Bone marrow (tissue), 2 donors: ENCODE data around the gene FAM184A.
A peak's percentile ranks its signal among the peaks of the same experiment; 100 is the strongest.

Experiments
- DNase-seq, 2 donors: peaks; one replicate each; lab custom pipeline; 2025; lab: John Stamatoyannopoulos, UW

The FAM184A gene

DNA sequence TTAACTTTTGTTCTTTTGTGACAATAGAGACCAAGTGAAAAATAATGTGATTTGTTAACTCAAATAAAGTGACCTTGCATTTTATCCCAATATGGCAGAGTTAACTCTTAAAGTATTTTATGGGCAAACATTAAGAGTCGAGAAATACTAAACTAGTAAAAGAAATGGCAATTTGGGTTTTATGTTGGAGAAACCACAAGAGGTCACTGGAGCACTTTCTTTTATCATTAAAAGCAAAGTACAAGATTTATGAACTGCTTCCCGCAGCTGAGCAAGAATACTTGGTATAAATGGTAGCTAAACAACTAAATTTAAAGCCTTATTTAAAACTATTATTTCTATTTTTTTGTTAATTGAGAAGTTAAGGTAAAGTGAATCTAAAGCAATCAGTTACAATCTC, 110.0 kb downstream of the FAM184A start:
- no peak for DNase-seq

DNA sequence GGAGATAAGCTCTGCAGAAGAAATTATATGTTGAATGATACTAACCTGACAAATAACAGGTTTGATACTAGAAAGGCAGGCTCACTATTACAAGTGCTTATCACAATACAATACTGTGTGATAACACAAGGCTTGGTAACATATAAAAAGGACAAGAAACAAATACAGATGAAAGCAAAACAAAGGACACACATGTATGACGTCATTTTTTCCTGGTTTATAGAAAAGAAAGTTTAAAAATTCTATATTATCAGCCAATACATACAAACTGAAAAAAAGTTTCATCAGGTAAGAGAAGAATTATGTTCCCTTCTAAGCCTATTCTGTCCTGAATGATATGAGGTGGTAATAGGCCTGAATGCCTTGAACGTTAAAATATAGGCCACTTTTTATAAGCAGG, 111.2 kb downstream of the FAM184A start:
- no peak for DNase-seq

DNA sequence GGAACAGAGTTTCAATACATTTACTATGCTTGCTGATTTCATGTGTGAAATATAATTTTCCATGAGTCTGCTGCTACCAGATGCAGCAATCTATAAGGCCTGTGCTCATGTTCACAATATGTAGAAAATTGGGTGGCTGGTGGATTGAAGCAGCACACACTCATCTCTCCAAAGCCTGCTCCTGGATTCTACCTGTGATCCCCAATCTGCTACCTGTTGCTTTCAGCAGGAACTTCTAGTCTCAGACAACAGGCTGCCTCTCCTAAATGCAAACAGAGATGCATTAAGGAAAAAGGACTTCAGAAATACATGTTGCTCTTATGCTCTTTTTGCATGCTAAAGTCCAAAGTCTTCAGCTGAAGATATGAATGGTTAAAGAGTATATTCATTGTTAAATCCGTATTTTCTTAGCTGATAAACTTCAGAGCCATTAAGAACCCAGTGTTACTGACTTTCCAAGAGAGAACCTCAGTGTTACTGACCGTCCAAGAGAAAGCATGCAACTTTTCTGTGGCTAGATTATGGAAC, 112.6 kb downstream of the FAM184A start:
- no peak for DNase-seq

DNA sequence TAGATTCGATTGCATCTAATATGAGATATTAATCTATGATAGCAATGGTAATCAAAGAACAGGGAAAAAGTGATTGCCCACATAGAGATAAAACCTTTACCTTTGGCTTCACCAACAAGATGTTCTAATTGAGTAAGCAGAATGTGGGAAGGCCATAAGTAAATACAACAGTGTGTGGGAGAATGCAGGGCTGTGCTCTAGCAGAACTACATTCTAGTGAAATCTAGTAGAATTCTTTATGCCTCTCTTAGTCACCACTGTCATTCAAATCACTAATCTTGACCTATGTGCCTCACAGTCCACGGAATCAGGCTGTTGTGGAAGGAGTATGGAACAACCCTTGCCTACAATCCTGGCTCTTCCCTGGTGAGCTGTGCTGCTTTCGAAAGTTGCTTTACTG, 113.1 kb downstream of the FAM184A start:
- DNase-seq: no peak

DNA sequence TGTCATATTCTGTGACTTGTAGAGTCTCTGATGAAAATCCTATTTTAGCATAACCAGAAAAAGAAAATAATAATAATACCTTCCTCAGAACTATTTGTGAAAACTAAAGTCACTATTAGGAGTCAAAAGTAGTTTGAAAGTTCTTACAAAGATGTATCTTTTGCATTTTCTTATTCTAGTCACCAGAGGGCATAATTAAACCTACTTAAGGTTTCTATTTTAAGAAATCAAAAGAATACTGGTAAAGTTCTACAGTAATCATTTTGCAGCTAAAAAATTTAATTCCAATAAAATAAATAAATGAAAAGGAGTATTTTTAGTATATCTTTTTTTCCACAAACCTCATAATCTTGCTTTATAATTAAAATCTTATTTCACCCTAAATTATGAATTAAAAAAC, 115.5 kb downstream of the FAM184A start:
- no peak for DNase-seq

DNA sequence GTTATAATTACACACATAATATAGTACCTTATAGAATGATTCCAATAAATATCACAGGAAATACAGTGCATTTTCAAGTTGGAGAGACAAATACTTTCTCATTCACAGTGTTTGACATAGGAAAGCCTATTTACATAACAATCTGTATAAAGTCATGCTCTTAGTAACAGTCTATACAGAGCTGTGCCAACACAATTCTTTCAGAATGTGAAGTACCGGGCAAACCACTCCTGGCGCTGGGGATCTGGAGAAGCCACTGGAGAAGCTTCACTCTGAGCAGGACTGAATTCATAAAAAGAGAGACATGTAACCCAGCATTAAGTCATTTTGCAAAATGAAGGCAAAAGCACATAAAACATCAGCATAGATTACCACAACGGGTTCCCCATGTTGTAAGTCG, 118.6 kb downstream of the FAM184A start:
- no peak for DNase-seq

DNA sequence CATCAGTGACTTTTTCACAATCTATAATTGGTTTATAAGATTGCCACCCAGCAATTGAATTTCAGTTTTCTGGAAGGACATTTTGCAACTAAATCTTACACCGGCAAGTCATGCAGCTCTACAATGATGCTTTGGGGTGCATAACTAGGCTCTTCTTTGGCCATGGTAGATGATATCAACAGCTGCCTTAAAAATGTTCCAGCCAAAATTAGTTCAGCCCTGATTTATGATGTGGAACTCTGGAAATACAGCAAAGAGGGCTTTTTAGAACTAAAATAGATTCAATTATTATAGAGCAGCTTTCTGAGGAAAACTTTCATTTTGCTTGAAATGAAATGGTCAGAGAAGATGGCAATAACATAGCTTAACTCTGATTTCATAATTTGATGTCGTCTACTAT, 125.1 kb downstream of the FAM184A start:
- DNase-seq: no peak

DNA sequence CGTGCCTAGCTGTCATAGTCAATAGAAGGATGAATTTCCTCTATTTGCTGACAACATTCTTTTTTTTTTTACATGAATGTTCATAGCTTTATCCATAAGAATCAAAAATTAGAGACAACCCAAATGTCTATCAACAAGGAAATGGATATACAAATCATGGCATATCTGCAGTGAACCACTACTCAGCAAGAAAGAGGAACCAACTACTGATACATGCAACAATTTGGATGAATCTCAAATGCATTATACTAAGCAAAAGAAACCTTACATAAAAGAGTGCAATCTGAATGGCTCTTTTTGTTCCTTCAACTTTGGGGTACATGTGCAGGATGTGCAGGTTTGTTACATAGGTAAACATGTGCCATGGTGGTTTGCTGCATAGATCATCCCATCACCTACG, 125.8 kb downstream of the FAM184A start:
- no peak for DNase-seq

DNA sequence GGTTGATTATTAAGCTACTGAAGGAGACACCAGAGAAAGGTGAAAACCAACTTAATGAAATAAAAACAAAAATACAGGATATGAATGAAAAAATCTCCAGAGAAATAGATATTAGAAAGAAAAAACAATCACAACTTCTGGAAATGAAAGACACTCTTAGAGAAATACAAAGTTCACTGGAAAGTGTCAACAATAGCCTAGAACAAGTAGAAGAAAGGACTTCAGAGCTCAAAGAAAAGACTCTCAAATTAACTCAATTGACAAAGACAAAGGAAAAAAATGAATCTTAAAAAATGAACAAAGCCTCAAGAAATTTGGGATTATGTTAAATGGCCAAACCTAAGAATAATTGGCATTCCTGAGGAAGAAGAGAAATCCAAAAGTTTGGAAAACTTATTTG, 133.2 kb downstream of the FAM184A start:
- no peak for DNase-seq

DNA sequence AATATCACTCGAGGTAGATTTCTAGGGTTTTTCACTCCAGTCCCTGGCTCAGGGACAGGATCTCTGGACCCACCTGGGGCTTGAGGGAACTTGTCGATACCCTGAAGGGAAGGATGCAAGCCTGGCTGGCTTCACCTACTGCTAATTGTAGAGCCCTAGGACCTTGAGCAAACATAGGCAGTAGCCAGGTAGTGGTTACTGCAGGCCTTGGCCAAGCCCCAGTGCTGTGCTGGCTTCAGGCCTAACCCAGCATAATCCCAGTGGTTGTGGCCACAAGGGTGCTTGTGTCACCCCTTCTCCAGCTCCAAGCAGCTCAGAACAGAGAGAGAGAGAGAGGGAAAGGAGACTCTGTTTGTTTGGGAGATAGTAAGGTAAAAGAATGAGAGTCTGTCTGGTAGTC, 137.7 kb downstream of the FAM184A start:
- no peak for DNase-seq

DNA sequence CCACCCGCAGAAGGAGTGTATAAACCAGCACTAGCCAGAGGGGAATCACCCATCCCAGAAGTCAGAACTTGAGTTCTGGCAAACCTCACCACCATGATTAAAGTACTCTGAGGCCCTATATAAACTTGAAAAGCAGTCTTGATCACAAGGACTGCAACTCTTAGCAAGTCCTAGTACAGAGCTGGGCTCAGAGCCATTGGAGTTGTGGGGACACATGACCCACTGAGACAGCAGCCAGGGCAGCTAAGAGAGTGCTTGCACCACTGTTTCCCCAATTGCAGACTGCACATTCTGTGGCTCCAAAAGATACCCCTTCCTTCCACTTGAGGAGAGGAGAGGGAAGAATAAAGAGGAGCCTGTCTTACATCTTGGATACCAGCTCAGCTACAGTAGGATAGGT, 138.8 kb downstream of the FAM184A start:
- DNase-seq: no peak

DNA sequence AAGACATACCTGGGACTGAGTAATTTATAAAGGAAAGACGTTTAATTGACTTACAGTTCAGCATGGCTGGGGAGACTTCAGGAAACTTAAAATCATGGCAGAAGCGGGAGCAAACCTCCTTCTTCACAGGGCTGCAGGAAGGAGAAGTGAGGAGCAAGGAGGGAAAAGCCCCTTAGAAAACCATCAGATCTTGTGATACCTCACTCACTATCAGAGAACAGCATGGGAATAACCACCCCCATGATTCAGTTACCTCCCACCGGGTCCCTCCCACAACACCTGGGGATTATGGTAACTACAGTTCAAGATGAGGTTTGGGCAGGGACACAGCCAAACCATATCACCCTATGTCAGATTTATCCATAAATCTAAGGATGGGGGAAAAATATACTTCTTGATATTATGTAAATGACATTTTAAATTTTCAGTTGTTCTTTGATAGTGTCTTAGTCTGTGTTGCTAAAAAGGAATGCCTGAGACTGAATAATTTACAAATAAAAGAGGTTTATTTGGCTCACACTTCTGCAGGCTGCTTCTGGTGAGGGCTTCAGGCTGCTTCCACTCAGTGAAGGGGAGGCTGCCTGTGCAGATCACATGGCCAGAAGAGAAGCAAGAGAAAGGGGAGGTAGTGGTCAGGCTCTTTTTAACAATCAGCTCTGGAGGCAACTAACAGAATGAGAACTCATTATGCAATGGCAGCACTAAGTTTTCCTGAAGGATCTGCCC, 142.3 kb downstream of the FAM184A start:
- no peak for DNase-seq

DNA sequence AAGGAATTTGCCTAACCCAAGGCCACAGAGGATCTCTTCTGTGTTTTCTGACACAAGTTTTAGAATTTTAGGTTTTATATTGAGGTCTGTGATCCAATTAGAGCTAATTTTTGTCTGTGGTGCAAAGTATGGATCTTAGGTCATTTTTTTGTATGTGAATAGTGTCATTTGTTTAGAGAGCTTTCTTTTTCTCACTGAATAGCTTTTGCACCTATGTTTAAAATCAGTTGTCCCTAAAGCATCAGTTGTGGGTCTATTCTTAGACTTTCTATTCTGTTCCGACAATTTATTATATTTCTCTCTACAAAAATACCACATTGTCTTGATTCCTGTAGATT, 143.2 kb downstream of the FAM184A start:
- no peak for DNase-seq

DNA sequence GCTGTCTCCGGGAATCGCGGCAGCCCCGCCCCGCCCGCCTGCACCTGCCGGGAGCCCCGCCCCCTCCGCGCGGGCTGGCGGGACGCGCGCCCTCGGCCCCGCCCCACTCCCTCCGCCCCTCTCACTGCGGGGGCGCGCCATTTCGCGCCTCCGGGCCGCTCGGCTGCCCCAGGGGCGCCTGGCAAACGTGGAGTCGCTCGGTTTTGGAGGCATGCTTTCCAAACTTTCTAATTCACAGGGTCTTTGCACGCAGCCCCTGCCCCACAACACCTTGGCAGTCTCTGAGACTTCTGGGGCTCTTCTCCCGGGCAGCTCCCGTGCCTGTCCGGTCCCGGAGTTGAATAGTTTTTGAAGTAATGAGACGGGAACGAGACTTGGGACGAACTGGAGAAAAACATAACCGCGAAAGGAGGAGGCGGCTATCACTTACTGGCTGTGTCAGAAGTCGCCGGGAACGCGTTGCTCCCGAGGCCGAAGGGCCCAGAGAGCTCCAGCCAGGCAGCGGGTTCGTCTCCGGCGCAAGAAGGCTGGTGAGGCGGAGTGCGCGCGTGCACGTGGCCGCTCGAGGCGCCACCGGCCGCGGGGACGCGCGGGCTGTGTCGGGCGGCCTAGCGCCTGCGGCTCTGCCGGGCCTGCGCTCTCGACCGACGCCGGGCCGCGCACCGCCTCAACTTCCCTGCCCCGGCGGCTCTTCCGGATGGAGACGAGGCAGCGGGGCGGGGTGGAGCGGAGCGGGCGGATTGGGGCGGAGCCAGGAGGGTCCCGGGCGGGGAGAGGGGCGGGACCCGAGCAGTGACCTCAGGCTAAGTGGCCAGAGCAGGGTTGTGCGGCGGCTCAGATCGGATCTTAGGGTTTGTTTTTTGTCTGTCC, 143.8 kb downstream of the FAM184A start, which contains the start of gene MCM9:
TSS of gene MCM9 (minus strand) at position 699 of the 870 bp plus-strand sequence. CDS start 3,436 bp downstream, outside the sequence.
- DNase-seq: peak; percentile 62 to 76

DNA sequence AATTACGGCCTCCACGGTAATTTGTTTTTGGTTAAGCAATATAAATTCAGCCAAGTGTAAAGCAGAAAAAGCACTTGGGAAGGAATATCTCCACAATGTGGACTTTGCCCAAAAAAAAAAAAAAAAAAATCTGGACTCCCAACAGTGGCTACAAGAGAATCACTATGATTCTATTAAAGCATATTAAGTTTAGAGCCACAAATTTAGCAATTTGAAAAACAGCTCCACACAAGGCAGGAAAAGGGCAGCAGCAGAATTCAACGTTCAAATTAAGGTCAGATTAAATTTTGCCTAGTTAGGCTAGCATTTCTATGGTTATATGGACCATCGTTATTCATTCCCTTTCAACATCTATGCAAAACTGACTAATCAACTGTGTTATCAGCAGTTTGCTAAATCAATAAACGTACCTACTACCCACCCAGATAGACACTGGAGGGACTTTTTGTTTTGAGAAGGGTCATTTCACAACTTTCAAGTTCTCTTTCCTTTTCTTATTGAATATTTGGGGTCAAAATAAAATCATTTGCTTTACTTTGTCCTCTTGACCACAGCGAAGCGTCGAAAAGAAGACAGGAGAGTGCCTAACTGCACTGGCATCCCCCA, 144.5 kb downstream of the FAM184A start:
- DNase-seq: no peak

DNA sequence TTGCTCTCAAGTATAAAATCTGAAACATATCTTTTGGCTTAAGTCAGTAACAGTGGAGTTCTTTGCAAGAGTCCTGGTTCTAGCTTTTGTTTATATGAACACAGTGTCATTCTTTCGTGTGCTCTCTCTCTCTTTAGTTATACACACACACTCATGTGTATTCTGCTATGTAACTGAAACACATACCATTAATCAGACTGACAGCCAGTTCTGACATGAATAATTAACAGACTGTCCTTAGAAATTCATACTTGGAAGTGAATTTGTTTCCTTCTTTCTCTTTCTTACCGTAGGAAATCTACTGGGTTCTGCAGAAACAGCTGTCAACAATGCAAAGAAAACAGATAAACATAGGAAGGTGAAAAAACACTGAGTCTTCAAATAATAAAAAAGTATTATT, 146.0 kb downstream of the FAM184A start:
- DNase-seq: no peak

DNA sequence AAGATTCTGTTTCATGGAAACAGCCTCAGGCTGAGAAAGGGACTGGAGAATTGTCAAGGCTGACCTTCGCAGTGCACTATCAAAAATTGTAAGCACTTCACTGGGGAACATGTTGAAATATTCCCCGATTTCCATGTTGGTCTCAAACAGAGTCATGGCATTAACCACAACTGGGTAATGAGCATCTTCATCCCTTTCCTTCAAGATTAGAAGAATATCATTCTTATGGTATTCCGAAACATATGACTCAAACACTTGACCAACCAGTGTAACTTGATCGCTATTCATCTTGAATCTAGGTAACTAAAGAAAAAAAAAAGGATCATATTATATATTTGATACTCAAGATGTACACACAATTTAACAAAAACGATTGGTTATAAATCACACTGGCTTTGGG, 147.0 kb downstream of the FAM184A start:
- DNase-seq: no peak

DNA sequence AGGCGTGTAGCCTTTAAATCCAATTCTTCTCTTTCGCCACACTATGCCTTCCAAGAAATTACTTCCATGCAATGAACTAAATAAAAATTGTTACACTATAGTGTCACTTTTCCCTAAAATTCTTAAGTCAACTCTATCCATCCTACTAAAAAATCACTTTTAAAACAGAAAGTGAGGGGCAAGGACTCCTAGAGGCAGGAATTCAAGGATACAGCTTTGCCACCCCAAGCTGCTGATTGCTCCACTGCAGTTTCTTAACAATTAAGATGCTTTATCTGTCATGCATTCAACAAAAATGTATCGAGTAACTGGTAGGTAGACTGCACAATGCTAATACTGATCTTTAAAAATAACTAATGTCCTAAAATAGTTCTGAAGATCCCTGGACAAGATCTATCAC, 147.8 kb downstream of the FAM184A start:
- DNase-seq: no peak

DNA sequence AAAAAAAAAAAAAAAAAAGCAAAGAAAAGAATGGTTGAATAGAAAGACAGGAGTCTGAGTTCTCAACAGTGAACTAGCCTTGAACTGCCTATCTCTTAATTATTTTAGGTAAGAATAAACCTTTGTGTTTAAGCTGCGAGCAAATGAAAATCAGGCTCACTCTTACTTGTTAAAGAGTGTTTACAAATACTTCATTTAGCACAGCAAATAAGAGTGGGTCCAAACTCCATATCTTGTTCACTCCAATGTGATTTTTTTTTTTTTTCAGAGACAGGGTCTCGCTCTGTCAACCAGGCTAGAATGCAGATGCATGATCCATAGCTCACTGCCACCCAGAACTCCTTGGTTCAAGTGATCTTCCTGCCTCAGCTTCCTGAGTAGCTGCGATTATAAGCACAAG, 155.4 kb downstream of the FAM184A start:
- no peak for DNase-seq

DNA sequence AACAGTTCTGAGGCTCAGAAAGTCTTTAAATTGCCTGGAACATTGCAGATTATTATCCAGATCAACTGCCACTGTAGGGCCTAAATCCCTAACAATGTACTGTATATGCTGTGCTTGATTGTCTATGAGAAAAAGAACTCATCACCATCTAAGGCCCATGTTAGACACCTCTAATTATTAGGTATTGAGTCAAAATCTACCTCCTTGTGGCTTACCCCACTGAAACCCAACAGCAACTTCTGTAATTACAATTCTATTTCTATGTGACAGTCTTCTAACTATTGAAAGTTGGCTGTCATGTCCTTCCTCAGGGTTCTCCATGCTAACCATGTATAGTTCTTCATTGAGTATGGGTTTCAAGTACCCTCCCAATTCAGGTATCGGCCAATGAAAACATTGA, 157.4 kb downstream of the FAM184A start:
- no peak for DNase-seq

DNA sequence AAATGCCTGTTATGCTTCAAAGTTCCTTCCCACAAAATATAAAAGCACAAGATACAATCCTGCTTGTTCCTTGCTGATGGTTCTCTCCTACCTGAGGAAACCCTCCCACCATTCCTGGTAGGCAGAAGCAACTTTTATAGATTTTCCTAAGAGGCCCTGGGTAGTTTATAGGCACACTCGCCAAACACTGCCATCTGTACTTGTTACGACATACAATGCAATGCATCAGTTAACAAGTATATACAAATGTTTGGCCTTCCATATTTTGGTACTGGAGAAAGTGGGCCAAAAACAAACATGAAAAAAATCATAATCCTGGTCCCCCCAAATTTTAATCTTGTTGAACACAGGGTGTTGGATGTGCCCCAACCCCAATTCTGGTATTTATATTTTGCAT, 160.1 kb downstream of the FAM184A start:
- DNase-seq: no peak

DNA sequence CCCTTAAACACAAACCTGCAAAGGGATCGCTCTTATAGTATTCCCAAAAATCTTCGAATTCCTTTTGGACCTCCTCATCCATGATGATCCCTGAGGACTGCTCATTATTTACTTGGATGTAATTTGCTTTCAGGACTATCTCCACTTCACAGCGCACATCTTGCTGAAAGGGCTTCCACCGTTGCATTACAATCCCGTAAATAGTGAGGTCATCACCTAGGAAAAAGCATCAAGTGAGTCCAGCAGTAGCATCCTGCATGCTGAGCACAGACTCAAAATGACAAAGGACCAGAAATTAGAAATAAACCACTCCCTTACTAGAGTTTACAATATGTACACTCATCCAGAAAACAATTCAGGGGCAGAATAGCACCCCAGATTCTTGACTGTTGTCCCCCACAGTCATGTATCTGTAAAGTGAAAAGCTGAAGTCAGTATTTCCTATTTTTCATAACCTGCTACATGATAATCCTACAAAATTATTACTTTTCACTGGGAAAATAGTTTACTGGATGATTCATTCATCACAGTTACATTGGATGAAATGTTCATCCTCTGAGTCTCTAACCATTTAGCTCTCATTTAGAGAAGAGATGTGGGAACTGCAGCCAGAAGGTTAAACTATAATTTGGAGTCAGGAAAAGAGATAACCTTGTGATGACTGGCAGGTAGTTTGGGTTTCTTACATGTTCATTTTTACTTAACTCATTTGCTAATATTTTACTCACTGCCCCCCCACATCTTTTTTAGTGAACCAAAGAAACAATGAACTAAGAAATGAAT, 160.7 kb downstream of the FAM184A start:
- DNase-seq: no peak
